Mesenchymal stem cell (in vitro differentiated cells and primary cell): Measurements from ENCODE around the gene BNIP3.

Experiments used
- DNase-seq: peaks from one replicate; pipeline ENCODE4 v3.0.0-alpha.2; 2013
- H2AFZ ChIP-seq: one replicate; pipeline ENCODE4 v1.6.1; 2013; ENCODE audit warnings: low read depth, mild to moderate bottlenecking, control low read depth, inconsistent platforms, low read length, moderate library complexity
- H2AK5ac ChIP-seq: 2 replicates; pipeline ENCODE4 v1.6.1; 2013; ENCODE audit warnings: low read length, moderate library complexity, mild to moderate bottlenecking, inconsistent platforms; ENCODE audit not compliant: severe bottlenecking
- H2BK120ac ChIP-seq: one replicate; pipeline ENCODE4 v1.6.1; 2013; ENCODE audit warnings: low read depth, mild to moderate bottlenecking, inconsistent platforms, low read length, moderate library complexity
- H2BK12ac ChIP-seq, 2 experiments: one replicate each; pipeline ENCODE4 v1.6.1; 2013; ENCODE audit warnings: inconsistent platforms in 2 of 2, low read length in 2 of 2, mild to moderate bottlenecking in 2 of 2, moderate library complexity in 2 of 2, control low read depth in 1 of 2
- H2BK15ac ChIP-seq: one replicate; pipeline ENCODE4 v1.6.1; 2013; ENCODE audit warnings: mild to moderate bottlenecking, low read depth, inconsistent platforms; ENCODE audit not compliant: poor library complexity, severe bottlenecking
- H2BK5ac ChIP-seq: 2 replicates; pipeline ENCODE4 v1.6.1; 2013; ENCODE audit warnings: low read depth, mild to moderate bottlenecking, low read length, control low read depth, inconsistent platforms; ENCODE audit not compliant: poor library complexity, severe bottlenecking
- H3K14ac ChIP-seq, 2 experiments: one replicate each; pipeline ENCODE4 v1.6.1; 2013; ENCODE audit warnings: inconsistent platforms in 2 of 2, low read length in 2 of 2, control low read depth in 1 of 2, mild to moderate bottlenecking in 1 of 2, moderate library complexity in 1 of 2
- H3K18ac ChIP-seq, 2 experiments: one replicate each; pipeline ENCODE4 v1.6.1; 2013; ENCODE audit warnings: inconsistent platforms in 2 of 2, low read length in 2 of 2, control low read depth in 1 of 2, low read depth in 1 of 2, mild to moderate bottlenecking in 1 of 2
- H3K23ac ChIP-seq, 2 experiments: one replicate each; pipeline ENCODE4 v1.6.1; 2013; ENCODE audit warnings: inconsistent platforms in 2 of 2, low read length in 2 of 2, mild to moderate bottlenecking in 2 of 2, moderate library complexity in 2 of 2, control low read depth in 1 of 2
- H3K27ac ChIP-seq: 2 replicates; pipeline ENCODE4 v1.5.1; 2013; ENCODE audit warnings: mild to moderate bottlenecking, moderate library complexity, low read length, control low read depth, inconsistent platforms; ENCODE audit not compliant: poor library complexity, severe bottlenecking
- H3K27me3 ChIP-seq, 2 experiments: 2 replicates each; pipeline versions ENCODE4 v1.6.1 to v1.7.0; 2013; ENCODE audit warnings: low read length in 2 of 2, mild to moderate bottlenecking in 2 of 2, moderate library complexity in 2 of 2, control low read depth in 1 of 2, inconsistent platforms in 1 of 2; ENCODE audit not compliant: control insufficient read depth in 1 of 2, insufficient read depth in 1 of 2
- H3K36me3 ChIP-seq, 2 experiments: 2 replicates each; pipeline versions ENCODE4 v1.6.1 to v1.7.0; 2013; ENCODE audit warnings: low read length in 2 of 2, control low read depth in 1 of 2, inconsistent platforms in 1 of 2, low read depth in 1 of 2, mild to moderate bottlenecking in 1 of 2; ENCODE audit not compliant: insufficient read depth in 2 of 2, control insufficient read depth in 1 of 2
- H3K4ac ChIP-seq, 2 experiments: one replicate each; pipeline ENCODE4 v1.6.1; 2013; ENCODE audit warnings: inconsistent platforms in 2 of 2, low read length in 2 of 2, mild to moderate bottlenecking in 2 of 2, moderate library complexity in 2 of 2, control low read depth in 1 of 2, low read depth in 1 of 2
- H3K4me1 ChIP-seq: 2 replicates; pipeline ENCODE4 v1.6.1; 2013; ENCODE audit warnings: low read depth, low read length, control low read depth; ENCODE audit not compliant: control insufficient read depth, insufficient read depth
- H3K4me2 ChIP-seq: 2 replicates; pipeline ENCODE4 v1.6.1; 2013; ENCODE audit warnings: low read length, mild to moderate bottlenecking, inconsistent platforms; ENCODE audit not compliant: poor library complexity, severe bottlenecking
- H3K4me3 ChIP-seq, 2 experiments: 2 replicates each; pipeline versions ENCODE4 v1.5.1 to v1.7.0; 2013; ENCODE audit warnings: low read length in 2 of 2, mild to moderate bottlenecking in 2 of 2, control low read depth in 1 of 2, low read depth in 1 of 2; ENCODE audit not compliant: insufficient read depth in 1 of 2
- H3K79me1 ChIP-seq: replicated peaks from 2 replicates; pipeline ENCODE4 v1.6.1; 2013; ENCODE audit warnings: mild to moderate bottlenecking, control low read depth, low read length, inconsistent platforms; ENCODE audit not compliant: poor library complexity, severe bottlenecking
- H3K9ac ChIP-seq: 2 replicates; pipeline ENCODE4 v1.7.0; 2013; ENCODE audit warnings: mild to moderate bottlenecking, low read length, moderate library complexity
- H3K9me3 ChIP-seq: 2 replicates; pipeline ENCODE4 v1.7.0; 2013; ENCODE audit warnings: mild to moderate bottlenecking, low read length; ENCODE audit not compliant: control insufficient read depth
- H4K8ac ChIP-seq: one replicate; pipeline ENCODE4 v1.6.1; 2013; ENCODE audit warnings: inconsistent platforms, mild to moderate bottlenecking, low read length, moderate library complexity
- H4K91ac ChIP-seq: one replicate; pipeline ENCODE4 v1.6.1; 2013; ENCODE audit warnings: mild to moderate bottlenecking, low read length, inconsistent platforms
- WGBS: methylation state at CpG from one replicate; pipeline ENCODE4 v1.1.7; 2013; ENCODE audit warnings: mixed read lengths; 5-methylcytosine and 5-hydroxymethylcytosine counted together

BNIP3 gene

GRCh38 chr10:131979336-131979735 is 2.4 kb downstream of the BNIP3 start:
- H3K18ac ChIP-seq, result peak overlapping the region in 1 of 2 experiments; percentile 24

GRCh38 chr10:131978851-131979250 is 2.9 kb downstream of the BNIP3 start:
- Histone ChIP-seq H4K8ac (no peak overlapping the region), H3K79me1 (peaks cover 15% of the 10 kb centered on the region), H3K4me2 (no peak overlapping the region), H2AK5ac (peak overlapping the region; percentile 42), H3K36me3 (no peaks in the 10 kb centered on the region), H2AFZ (no peak overlapping the region), H3K4ac (no peak overlapping the region), H3K27ac (no peak overlapping the region), H3K4me3 (no peak overlapping the region), H2BK12ac (no peak overlapping the region), H2BK5ac (no peak overlapping the region), H3K14ac (no peak overlapping the region), H3K4me1 (peaks cover 33% of the 10 kb centered on the region), H3K23ac (no peak overlapping the region), H3K9me3 (no peaks in the 10 kb centered on the region), H3K18ac (no peak overlapping the region), H2BK120ac (no peak overlapping the region), H3K27me3 (no peaks in the 10 kb centered on the region), H4K91ac (no peak overlapping the region), H3K9ac (no peak overlapping the region), H2BK15ac (no peak overlapping the region)
- DNase-seq, result no peak
- 82% methylated on average over 6 of the region's 6 CpGs for WGBS

More at GRCh38 chr10:131979336-131979735, 2.4 kb downstream of the BNIP3 start:
- Histone ChIP-seq H3K36me3 (no peaks in the 10 kb centered on the region), H2AFZ (no peak overlapping the region), H3K9me3 (no peaks in the 10 kb centered on the region), H2BK120ac (no peak overlapping the region), H3K27ac (no peak overlapping the region), H3K14ac (no peak overlapping the region), H3K23ac (no peak overlapping the region), H3K4me2 (no peak overlapping the region), H2BK12ac (no peak overlapping the region), H2BK5ac (no peak overlapping the region), H3K9ac (peak overlapping the region; percentile 92), H4K91ac (peak overlapping the region; percentile 5), H2BK15ac (no peak overlapping the region), H3K4me1 (peaks cover 33% of the 10 kb centered on the region), H3K4me3 (peak overlapping the region in 1 of 2 experiments; percentile 98), H3K4ac (no peak overlapping the region), H3K79me1 (peaks cover 14% of the 10 kb centered on the region), H3K27me3 (no peaks in the 10 kb centered on the region), H2AK5ac (no peak overlapping the region), H4K8ac (no peak overlapping the region)
- no peak for DNase-seq
- 85% methylated on average over 7 of the region's 7 CpGs for WGBS

- Histone ChIP-seq H3K23ac (no peak overlapping the region), H3K4me2 (no peak overlapping the region), H3K4me1 (peaks cover 35% of the 10 kb centered on the region), H2AK5ac (peak overlapping the region; percentile 42), H3K9me3 (no peaks in the 10 kb centered on the region), H2BK15ac (no peak overlapping the region), H2AFZ (no peak overlapping the region), H3K9ac (no peak overlapping the region), H3K4me3 (no peak overlapping the region), H3K4ac (no peak overlapping the region), H3K14ac (no peak overlapping the region), H3K36me3 (peaks cover 3% of the 10 kb centered on the region in 2 experiments), H2BK5ac (no peak overlapping the region), H4K8ac (no peak overlapping the region), H3K79me1 (peaks cover 20% of the 10 kb centered on the region), H2BK120ac (no peak overlapping the region), H2BK12ac (no peak overlapping the region), H3K27ac (no peak overlapping the region), H4K91ac (no peak overlapping the region), H3K27me3 (no peaks in the 10 kb centered on the region), H3K18ac (no peak overlapping the region)
- no peak for DNase-seq
- 78% methylated on average over 3 of the region's 3 CpGs for WGBS
These were observed 3.4 kb downstream of the BNIP3 start for GRCh38 chr10:131978366-131978765.

GRCh38 chr10:131977323-131978096 is 4.2 kb downstream of the BNIP3 start:
- no peak overlapping the region for H4K8ac ChIP-seq
- H2BK12ac ChIP-seq, result no peak overlapping the region
- H3K14ac ChIP-seq, result no peak overlapping the region
- no peak overlapping the region for H4K91ac ChIP-seq
- no peak overlapping the region for H2AFZ ChIP-seq
- no peak overlapping the region for H3K4me3 ChIP-seq
- peak overlapping the region; percentile 40 for H2AK5ac ChIP-seq
- H3K9me3 ChIP-seq, result no peaks in the 10 kb centered on the region
- peak overlapping the region; percentile 72 for H3K27ac ChIP-seq
- no peak overlapping the region for H3K18ac ChIP-seq
- WGBS, result 85% methylated on average over 13 of the region's 13 CpGs
- no peak overlapping the region for H3K9ac ChIP-seq
- H2BK120ac ChIP-seq, result no peak overlapping the region
- peaks cover 5 to 9% of the 10 kb centered on the region in 2 experiments for H3K36me3 ChIP-seq
- no peak overlapping the region for H3K4ac ChIP-seq
- H3K4me1 ChIP-seq, result peaks cover 37% of the 10 kb centered on the region
- DNase-seq, result no peak
- H2BK15ac ChIP-seq, result no peak overlapping the region
- no peaks in the 10 kb centered on the region for H3K27me3 ChIP-seq
- no peak overlapping the region for H2BK5ac ChIP-seq
- peak overlapping the region; percentile 38 for H3K4me2 ChIP-seq
- H3K79me1 ChIP-seq, result peaks cover 21% of the 10 kb centered on the region
- H3K23ac ChIP-seq, result no peak overlapping the region
